Lung (tissue), 12 donors: ENCODE results near the gene ADAMTS6. TPM values are rescaled to one million over a fixed set of nuclear protein-coding genes. Genes with fewer than 3 reads are reported as not detected.

ENCODE experiments used
- ATAC-seq: fragments of 200-7000 bp; cut with Tn5 transposase; one replicate; pipeline ENCODE4 v1.9.1; 2020; ENCODE audit warnings: moderate number of reproducible peaks; ENCODE audit not compliant: insufficient read depth, low FRiP score
- DNase-seq, 3 donors: peaks; one replicate each; pipeline ENCODE4 v3.0.0-alpha.2; 2013 to 2017
- H3K27ac ChIP-seq, 2 donors: one replicate each; pipeline ENCODE4 v1.5.1; 2013; ENCODE audit warnings: mild to moderate bottlenecking in 2 of 2, moderate library complexity in 2 of 2, control low read depth in 1 of 2, inconsistent platforms in 1 of 2, low read depth in 1 of 2, low read length in 1 of 2
- H3K27me3 ChIP-seq, 3 donors: one replicate each; pipeline ENCODE4 v1.5.1; 2013; ENCODE audit warnings: low read length in 2 of 3; ENCODE audit not compliant: control insufficient read depth in 3 of 3, insufficient read depth in 3 of 3
- H3K36me3 ChIP-seq, 4 donors: one replicate each; pipeline ENCODE4 v1.5.1; 2013; ENCODE audit warnings: low read length in 4 of 4, mild to moderate bottlenecking in 1 of 4, moderate library complexity in 1 of 4; ENCODE audit not compliant: control insufficient read depth in 4 of 4, insufficient read depth in 4 of 4
- H3K4me1 ChIP-seq, 5 donors: one replicate each; pipeline ENCODE4 v1.5.1; 2013; ENCODE audit warnings: low read length in 5 of 5, mild to moderate bottlenecking in 2 of 5, moderate library complexity in 1 of 5; ENCODE audit not compliant: control insufficient read depth in 5 of 5, insufficient read depth in 5 of 5
- H3K4me3 ChIP-seq: one replicate; pipeline ENCODE4 v1.5.1; 2013; ENCODE audit warnings: mild to moderate bottlenecking, control low read depth, moderate library complexity
- H3K9ac ChIP-seq, 2 donors: one replicate each; pipeline ENCODE4 v1.5.1; 2013; ENCODE audit warnings: low read length in 2 of 2, control low read depth in 1 of 2; ENCODE audit not compliant: insufficient read depth in 1 of 2
- H3K9me3 ChIP-seq, 4 donors: one replicate each; pipeline ENCODE4 v1.5.1; 2013; ENCODE audit warnings: low read length in 3 of 4, mild to moderate bottlenecking in 1 of 4, moderate library complexity in 1 of 4; ENCODE audit not compliant: control insufficient read depth in 4 of 4, insufficient read depth in 3 of 4
- CTCF ChIP-seq: IDR thresholded peaks from 2 replicates; pipeline ENCODE4 v1.5.1; 2012; ENCODE audit warnings: mild to moderate bottlenecking; ENCODE audit errors: control extremely low read depth, extremely low read depth
- WGBS, 2 donors: extraction: QIAGEN DNeasy Blood & Tissue Kit; methylation state at CpG; one replicate each; pipeline ENCODE4 v1.1.7; 2013; 5-methylcytosine and 5-hydroxymethylcytosine counted together
- polyA plus RNA-seq, 2 donors: library from polyadenylated mRNA; stranded (reverse); fragments of 200-250 nt; gene quantifications; one replicate each; pipeline ENCODE4 v1.2.1, GENCODE V29; 2013
- total RNA-seq, 2 donors: library from RNA; depleted of rRNA in 1 of 2; stranded (reverse); fragments of >200 nt in 1 of 2; gene quantifications; one replicate each; pipeline ENCODE4 v1.2.1, GENCODE V29; 2014 to 2021
- donor health status: control.
- donor health status: control.
- donor health status: Bipolar disorder and iron deficiency.
- donor health status: healthy.
- donor health status: DM: yes; HTN: yes; CAD: no.

ADAMTS6 gene
- total and polyA plus RNA-seq, 4 donors = 0.19 to 16.8 (median 3.3) TPM

DNA sequence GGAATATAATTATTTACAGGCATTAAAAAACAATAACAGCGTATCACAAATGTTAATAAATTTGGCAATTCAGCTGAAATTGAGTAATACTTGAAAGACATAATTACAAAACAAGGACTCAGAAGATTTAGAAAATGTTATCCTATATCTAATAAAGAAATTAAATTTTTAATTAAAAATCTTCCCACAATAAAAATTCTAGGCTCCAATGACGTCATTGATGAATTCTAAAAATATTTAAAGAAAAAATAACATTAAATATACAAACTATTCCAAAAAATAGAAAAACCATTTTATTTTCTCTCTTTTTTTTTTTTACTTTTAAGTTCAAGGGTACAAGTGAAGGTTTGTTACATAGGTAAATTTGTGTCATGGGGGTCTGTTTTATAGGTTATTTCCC lies 161.5 kb downstream of the ADAMTS6 start:
- Histone ChIP-seq H3K9me3 (peaks cover 0 to 6% (median 2%) of the 10 kb centered on the region in 4 donors), H3K36me3 (no peaks in the 10 kb centered on the region), H3K27ac (no peak overlapping the region), H3K4me1 (no peaks in the 10 kb centered on the region), H3K27me3 (no peaks in the 10 kb centered on the region), H3K4me3 (no peak overlapping the region), H3K9ac (no peak overlapping the region)
- TF ChIP-seq CTCF = no peak
- no peak for ATAC-seq
- DNase-seq = no peak
- WGBS, 2 donors = 93% methylated on average over 2 of the region's 2 CpGs

DNA sequence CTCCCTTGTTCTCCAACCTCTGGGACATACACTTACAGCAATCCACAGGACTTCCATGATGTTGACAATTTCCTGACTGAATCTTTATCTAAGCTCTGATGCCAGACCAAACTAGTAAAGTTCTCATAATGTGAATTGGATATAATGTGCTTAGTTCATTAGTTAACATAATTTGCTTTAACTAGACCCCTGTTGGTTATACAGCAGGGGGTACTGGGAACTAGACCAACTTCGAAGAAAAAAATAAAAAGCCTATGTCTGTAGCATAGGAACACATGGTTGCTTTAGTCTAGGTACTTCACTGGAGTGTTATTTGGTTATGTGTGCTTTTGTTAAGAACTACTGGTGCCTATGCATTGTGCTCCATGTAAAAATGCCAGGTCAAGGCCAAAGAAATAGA lies 173.8 kb downstream of the ADAMTS6 start:
- ATAC-seq (no peak), DNase-seq (no peak)
- Histone ChIP-seq H3K27me3 (no peaks in the 10 kb centered on the region), H3K4me1 (peaks cover 0 to 2% (median 0%) of the 10 kb centered on the region in 5 donors), H3K4me3 (no peak overlapping the region), H3K27ac (no peak overlapping the region), H3K9ac (no peak overlapping the region), H3K36me3 (no peaks in the 10 kb centered on the region), H3K9me3 (no peaks in the 10 kb centered on the region)
- 84 to 95% methylated on average over 1 of the region's 1 CpG for WGBS, 2 donors
- TF ChIP-seq CTCF = no peak

- no peak overlapping the region for H3K4me3 ChIP-seq
- no peak for ATAC-seq
Measured at GRCh38 chr5:65307088-65307487, 174.6 kb downstream of the ADAMTS6 start.

More at GRCh38 chr5:65307088-65307487, 174.6 kb downstream of the ADAMTS6 start:
- no peaks in the 10 kb centered on the region for H3K9me3 ChIP-seq
- peaks cover 0 to 2% (median 0%) of the 10 kb centered on the region in 5 donors for H3K4me1 ChIP-seq
- H3K27me3 ChIP-seq = no peaks in the 10 kb centered on the region
- WGBS, 2 donors = 86 to 88% methylated on average over 3 of the region's 3 CpGs
- H3K9ac ChIP-seq = no peak overlapping the region
- no peak overlapping the region for H3K27ac ChIP-seq
- no peak for TF ChIP-seq CTCF
- H3K36me3 ChIP-seq = no peaks in the 10 kb centered on the region
- no peak for DNase-seq
